ENCODE measurements around the gene SDC1.

DNA sequence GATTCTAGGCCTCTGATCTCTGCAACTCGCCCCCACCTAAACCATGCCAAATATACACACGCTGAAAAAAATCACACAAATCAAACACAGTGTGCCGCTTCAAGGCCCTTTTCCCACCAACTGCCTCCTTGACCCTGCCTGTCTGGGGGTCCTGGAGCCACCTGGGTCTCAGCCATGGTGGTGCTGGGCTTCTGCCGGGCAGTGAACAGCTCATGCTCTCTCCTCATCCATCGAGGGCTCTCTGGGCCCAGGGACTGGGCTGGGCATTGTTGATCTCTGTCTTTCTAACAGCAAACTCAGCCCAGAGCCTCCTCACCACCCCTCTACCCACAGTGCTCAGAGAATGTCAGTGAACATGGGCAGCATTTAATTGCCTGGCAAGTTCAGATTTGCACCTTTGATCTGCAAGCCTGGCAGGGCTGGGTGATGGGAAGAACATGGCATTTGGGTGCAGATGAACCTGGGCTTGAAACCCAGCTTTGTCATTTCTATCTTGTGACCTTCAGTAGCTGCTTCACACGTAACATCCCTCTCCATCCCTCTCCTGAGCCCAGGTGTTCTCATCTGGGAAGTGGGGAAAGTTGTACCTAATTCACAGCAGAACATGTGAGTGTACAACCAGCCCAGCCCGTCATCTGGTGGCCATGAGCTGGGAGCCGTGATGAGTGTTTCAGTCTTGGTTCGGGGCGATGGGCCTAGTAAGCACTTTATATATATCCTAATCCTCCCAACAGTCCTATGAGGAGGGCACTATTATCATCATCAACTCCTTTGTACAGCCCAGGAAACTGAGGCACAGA, 46.1 kb downstream of the SDC1 start:
- TF ChIP-seq, protein P1, sequence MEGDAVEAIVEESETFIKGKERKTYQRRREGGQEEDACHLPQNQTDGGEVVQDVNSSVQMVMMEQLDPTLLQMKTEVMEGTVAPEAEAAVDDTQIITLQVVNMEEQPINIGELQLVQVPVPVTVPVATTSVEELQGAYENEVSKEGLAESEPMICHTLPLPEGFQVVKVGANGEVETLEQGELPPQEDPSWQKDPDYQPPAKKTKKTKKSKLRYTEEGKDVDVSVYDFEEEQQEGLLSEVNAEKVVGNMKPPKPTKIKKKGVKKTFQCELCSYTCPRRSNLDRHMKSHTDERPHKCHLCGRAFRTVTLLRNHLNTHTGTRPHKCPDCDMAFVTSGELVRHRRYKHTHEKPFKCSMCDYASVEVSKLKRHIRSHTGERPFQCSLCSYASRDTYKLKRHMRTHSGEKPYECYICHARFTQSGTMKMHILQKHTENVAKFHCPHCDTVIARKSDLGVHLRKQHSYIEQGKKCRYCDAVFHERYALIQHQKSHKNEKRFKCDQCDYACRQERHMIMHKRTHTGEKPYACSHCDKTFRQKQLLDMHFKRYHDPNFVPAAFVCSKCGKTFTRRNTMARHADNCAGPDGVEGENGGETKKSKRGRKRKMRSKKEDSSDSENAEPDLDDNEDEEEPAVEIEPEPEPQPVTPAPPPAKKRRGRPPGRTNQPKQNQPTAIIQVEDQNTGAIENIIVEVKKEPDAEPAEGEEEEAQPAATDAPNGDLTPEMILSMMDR (IDR thresholded peaks at IDR 0.05): no peak
- TF ChIP-seq ZFX (IDR thresholded peaks at IDR 0.05; ENCODE audit: borderline replicate concordance): no peak

Measured in 22Rv1 (cell line).